MM.1S (cell line): ENCODE measurements around the gene ALPG.
"Not testable (repeated sequence)": the region's sequence is repeated elsewhere in the genome, so short reads cannot be mapped to it uniquely, and the experiment has no call there.

ENCODE experiments used
- CTCF ChIP-seq: fragments of 300-600 bp; sonication (generic); IDR thresholded peaks from 2 replicates; pipeline ENCODE4 v1.5.1; 2016; ENCODE audit warnings: antibody characterized with exemption, low read length, mixed read lengths
- EZH2 ChIP-seq: fragments of 300-600 bp; sonication (generic); optimal IDR thresholded peaks from 2 replicates; pipeline ENCODE3; 2017; ENCODE audit warnings: low read depth, mild to moderate bottlenecking, antibody characterized with exemption, low read length, mixed read lengths
- EZH2phosphoT487 ChIP-seq: fragments of 300-600 bp; sonication (generic); IDR thresholded peaks from 2 replicates; pipeline ENCODE4 v1.6.1; 2018; ENCODE audit warnings: antibody characterized with exemption, low read length

GRCh38 chr2:232451645-232452044 is 45.0 kb downstream of the ALPG start:
- not testable (repeated sequence) for TF ChIP-seq CTCF, EZH2, EZH2phosphoT487
